GM12873 (cell line): Measurements from ENCODE around the gene DNAJC27.

Experiments used
- TF ChIP-seq, protein P1 (sequence below): IDR thresholded peaks from 2 replicates; pipeline ENCODE4 v1.5.1; 2012; ENCODE audit warnings: low read depth, mild to moderate bottlenecking, moderate library complexity, low read length, control low read depth; ENCODE audit not compliant: insufficient read depth; ENCODE audit errors: missing control alignments

Gene DNAJC27

DNA sequence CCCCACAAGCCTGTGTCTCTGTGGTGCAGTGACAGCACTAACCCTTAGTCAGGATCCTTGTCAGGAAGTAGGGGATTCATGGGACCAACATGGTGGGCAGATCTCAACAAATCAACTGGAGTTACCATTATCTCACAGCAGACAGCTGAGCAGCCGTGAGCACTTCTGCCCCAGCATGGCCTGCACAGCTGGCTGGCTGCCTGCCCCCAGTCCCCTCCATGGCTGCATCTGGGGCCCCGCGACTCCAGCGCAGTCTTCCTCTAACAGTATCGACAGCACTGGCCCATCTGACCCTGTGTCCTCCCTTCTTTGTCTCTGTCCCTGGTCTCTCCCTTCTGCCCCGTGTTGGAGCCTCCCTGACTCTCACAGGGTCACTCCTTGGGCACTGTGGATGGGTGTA lies 47.0 kb downstream of the DNAJC27 start:
- TF ChIP-seq, protein P1, sequence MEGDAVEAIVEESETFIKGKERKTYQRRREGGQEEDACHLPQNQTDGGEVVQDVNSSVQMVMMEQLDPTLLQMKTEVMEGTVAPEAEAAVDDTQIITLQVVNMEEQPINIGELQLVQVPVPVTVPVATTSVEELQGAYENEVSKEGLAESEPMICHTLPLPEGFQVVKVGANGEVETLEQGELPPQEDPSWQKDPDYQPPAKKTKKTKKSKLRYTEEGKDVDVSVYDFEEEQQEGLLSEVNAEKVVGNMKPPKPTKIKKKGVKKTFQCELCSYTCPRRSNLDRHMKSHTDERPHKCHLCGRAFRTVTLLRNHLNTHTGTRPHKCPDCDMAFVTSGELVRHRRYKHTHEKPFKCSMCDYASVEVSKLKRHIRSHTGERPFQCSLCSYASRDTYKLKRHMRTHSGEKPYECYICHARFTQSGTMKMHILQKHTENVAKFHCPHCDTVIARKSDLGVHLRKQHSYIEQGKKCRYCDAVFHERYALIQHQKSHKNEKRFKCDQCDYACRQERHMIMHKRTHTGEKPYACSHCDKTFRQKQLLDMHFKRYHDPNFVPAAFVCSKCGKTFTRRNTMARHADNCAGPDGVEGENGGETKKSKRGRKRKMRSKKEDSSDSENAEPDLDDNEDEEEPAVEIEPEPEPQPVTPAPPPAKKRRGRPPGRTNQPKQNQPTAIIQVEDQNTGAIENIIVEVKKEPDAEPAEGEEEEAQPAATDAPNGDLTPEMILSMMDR, result no peak

DNA sequence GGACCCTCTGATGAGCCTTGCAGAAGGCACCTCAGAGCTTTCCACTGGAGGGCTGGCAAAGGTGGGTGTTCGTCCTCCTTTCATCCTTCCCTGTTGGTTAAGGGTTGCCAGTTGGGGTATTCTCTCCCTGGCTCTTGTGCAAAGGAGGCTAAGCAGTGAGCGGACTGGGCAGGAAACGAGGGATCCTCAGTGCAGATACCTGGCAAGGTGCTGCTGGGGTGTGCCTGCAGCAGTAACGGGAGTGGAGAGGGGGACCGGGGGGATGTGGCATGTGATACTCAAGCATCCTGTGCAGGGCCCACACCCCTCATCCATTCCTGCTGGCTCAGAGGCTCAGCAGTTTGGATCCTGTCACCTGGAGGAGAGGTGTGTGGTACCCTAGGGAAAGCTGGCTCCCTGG lies 47.5 kb downstream of the DNAJC27 start:
- TF ChIP-seq, protein P1, result no peak

DNA sequence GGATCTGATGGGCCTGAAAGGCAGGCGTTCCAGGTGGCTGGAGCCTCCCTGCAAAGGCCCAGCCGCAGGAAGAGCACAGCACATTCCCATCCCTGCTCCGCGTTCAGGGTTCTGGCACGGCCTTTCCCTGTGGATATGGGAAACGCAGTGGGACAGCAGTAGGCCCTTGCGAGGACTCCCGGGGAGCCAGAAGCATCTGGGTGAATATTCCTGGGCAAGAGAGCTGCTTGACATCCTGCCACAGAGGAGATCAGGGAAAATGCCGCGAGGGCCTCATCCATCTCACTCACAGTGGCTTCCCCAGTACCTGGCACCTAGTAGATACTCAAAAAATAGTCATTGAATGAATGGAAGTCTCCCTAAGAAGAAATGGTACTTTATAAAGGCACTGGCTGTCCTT lies 48.6 kb downstream of the DNAJC27 start:
- TF ChIP-seq, protein P1, result no peak

DNA sequence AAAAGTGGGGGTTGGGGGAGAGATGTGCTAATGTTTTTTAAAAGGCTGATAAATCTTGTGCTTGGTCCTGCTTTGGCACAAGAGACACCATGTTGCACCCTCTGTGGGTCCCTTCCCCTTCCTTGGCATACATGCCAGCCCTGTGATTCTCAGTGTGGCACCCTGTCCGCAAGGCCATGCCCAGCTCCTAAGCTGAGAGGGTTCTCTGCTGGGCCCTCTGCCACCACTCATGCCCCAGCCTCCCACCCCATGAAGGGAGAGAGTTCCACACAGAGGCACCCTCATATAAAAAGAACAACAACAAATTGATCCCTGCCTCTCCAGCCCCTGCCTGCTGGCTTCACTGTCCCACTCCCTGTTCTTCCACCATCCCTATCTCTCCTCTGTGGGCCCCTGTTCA lies 49.2 kb downstream of the DNAJC27 start:
- TF ChIP-seq, protein P1, result no peak

DNA sequence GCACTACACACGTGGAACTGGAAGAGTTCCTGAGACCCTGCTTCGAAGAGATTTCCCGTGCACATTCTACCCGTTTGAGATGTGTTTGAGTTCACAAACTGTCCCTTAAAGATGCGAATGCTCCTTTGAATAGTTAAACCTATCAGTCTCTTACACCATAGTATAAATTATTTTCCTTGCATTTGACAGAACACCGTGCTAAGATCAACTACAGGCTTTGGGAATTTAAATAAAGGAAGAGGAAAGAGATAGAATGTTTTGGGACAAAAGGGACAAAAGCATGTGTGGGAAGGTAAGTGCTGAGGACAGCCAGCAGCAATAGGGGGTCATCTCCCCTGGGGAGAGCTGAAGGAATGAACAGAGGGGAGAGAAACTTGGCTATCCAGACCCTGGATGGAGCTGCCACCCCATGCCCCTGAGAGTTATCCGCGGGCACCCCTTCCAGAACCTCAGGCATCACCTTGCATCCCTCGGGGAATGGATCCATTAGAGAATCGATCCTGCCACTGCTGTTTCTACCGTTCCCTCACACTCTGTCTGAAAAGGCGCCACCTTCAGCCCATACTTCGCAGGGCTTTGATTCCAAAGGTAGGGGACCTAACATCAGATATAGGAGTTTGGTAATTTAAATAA lies 50.8 kb downstream of the DNAJC27 start:
- TF ChIP-seq, protein P1, result peak; percentile 45

DNA sequence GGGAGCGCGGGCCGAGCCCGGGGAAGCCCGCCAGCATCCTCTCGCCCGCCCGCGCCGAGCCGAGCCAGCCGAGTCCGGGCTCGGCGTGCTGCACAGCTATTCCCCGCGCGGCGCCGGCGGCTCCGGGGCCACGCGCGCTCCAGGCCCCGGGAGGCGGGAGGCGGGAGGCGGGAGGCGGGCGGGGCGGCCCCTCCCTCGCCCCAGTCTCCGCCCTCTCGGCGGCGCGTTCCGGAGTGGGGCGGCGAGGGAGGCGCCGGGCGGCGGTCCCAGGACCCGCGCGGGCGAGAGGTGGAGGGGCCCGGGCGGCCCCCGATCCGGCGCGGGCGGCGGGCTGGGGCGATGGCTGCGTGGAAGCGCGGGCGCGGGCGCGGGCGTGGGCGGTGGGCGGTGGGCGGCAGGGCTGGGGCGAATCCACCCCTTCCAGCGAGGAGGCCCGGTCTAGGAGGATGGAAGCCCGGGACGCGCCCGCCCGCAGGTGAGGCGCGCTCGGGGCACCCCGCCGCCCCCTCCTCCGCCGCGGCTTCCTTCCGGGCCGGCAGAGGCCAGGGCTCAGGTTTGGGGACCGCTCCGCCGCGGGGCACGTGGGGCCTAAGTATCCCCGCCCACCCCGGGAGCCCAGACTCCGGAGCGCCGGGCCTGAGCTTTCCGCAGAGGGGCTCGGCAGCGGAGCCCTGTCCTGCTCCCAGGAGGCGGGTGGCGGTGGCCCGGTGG lies 51.5 kb downstream of the DNAJC27 start, which contains the start of gene ADCY3:
ADCY3 (minus strand) TSS at position 140 of the 711 bp plus-strand sequence. CDS start 1,250 bp downstream, outside the sequence.
- TF ChIP-seq, protein P1, result no peak

DNA sequence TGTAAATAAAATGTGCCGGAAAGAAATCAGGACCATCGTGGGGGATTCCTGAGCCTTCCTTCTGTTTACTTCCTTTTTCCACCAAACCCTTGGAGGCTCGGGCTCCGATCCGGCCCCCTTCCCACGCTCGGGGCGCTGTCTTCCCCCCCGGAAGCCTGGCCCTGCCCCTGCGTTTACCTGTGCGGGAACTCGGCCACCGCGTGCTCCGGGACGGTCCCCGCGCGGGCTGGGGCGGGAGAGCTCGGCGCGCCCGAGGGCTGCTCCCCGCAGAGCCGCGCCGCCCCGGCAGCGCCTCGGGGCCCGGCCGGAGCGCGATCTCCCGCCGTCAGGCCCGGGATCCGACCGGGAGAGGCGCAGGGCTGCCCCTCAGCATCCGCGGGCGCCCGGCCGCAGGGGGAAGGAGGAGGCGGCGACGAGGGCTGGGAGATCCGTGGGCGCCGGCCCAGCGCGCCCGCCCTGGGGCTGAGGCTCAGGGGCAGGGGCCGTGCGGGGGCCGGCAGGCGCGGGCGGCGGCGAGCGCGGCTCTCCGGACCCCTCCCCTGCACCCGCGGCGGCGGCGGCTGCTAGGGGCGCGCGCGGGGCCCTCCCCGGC lies 52.2 kb downstream of the DNAJC27 start:
- TF ChIP-seq, protein P1, result no peak
